Neural cell (in vitro differentiated cells): ENCODE results near the gene ENG. TPM values are rescaled to one million over a fixed set of nuclear protein-coding genes. Genes with fewer than 3 reads are reported as not detected.

Experiments
- H2AFZ ChIP-seq: fragments of 200-600, 300-800 bp; sonication (generic), shearing (Covaris generic); 2 replicates; pipeline ENCODE4 v1.6.0; 2014; ENCODE audit warnings: low read depth, mild to moderate bottlenecking, antibody characterized with exemption, low read length, moderate library complexity
- H3F3A ChIP-seq: fragments of 200-600 bp; shearing (Covaris generic); 2 replicates; pipeline ENCODE4 v1.6.1; 2016; ENCODE audit warnings: mild to moderate bottlenecking, moderate library complexity, mixed read lengths, antibody characterized with exemption, low read length; ENCODE audit not compliant: insufficient read depth, poor library complexity, severe bottlenecking
- H3K27ac ChIP-seq: fragments of 200-600, 300-800 bp; sonication (generic), shearing (Covaris generic); 2 replicates; pipeline ENCODE4 v1.5.1; 2014; ENCODE audit warnings: mild to moderate bottlenecking, low read length, moderate library complexity
- H3K27me3 ChIP-seq: fragments of 300-800, 200-600 bp; sonication (generic), shearing (Covaris generic); 2 replicates; pipeline ENCODE4 v1.6.0; 2014; ENCODE audit warnings: mild to moderate bottlenecking, low read depth, low read length, moderate library complexity; ENCODE audit not compliant: insufficient read depth
- H3K36me3 ChIP-seq: fragments of 300-800, 200-600 bp; sonication (generic), shearing (Covaris generic); 2 replicates; pipeline ENCODE4 v1.5.1; 2014; ENCODE audit warnings: mild to moderate bottlenecking, antibody characterized with exemption, low read length, moderate library complexity; ENCODE audit not compliant: insufficient read depth
- H3K4me2 ChIP-seq: fragments of 300-800, 200-600 bp; sonication (generic), shearing (Covaris generic); 2 replicates; pipeline ENCODE4 v1.6.0; 2014; ENCODE audit warnings: mild to moderate bottlenecking, low read length
- H3K4me3 ChIP-seq: fragments of 300-800, 200-600 bp; sonication (generic), shearing (Covaris generic); 2 replicates; pipeline ENCODE4 v1.5.1; 2014; ENCODE audit warnings: mild to moderate bottlenecking, low read length, moderate library complexity
- H3K79me2 ChIP-seq: fragments of 200-600 bp; shearing (Covaris generic); replicated peaks from 2 replicates; pipeline ENCODE4 v1.6.0; 2014; ENCODE audit warnings: mild to moderate bottlenecking, low read length, moderate library complexity; ENCODE audit not compliant: insufficient read depth
- H3K9ac ChIP-seq: fragments of 300-800, 200-600 bp; sonication (generic), shearing (Covaris generic); 2 replicates; pipeline ENCODE4 v1.6.1; 2016; ENCODE audit warnings: mild to moderate bottlenecking, low read length, mixed read lengths
- H3K9me2 ChIP-seq: fragments of 200-600 bp; shearing (Covaris generic); 2 replicates; pipeline ENCODE4 v1.6.1; 2016; ENCODE audit warnings: mild to moderate bottlenecking, low read length, mixed read lengths; ENCODE audit not compliant: insufficient read depth
- H3K9me3 ChIP-seq: fragments of 200-600, 300-800 bp; sonication (generic), shearing (Covaris generic); 2 replicates; pipeline ENCODE4 v1.6.1; 2016; ENCODE audit warnings: mild to moderate bottlenecking, mixed run types, low read length, moderate library complexity, mixed read lengths
- H4K20me1 ChIP-seq: fragments of 200-600 bp; shearing (Covaris generic); 2 replicates; pipeline ENCODE4 v1.6.1; 2016; ENCODE audit warnings: mild to moderate bottlenecking, mixed run types; ENCODE audit not compliant: insufficient read depth
- EP300 ChIP-seq: fragments of 450-650 bp; conservative IDR thresholded peaks from 2 replicates; pipeline ENCODE4 v1.6.1; 2014; ENCODE audit warnings: antibody characterized with exemption, mild to moderate bottlenecking, moderate library complexity; ENCODE audit not compliant: poor library complexity, severe bottlenecking
- EZH2 ChIP-seq: fragments of 200-600, 300-800 bp; shearing (Covaris generic), sonication (generic); IDR thresholded peaks from 2 replicates; pipeline ENCODE4 v1.6.1; 2014; ENCODE audit warnings: antibody characterized with exemption, low read length, borderline replicate concordance, mild to moderate bottlenecking; ENCODE audit not compliant: insufficient read depth, poor library complexity, severe bottlenecking
- MXI1 ChIP-seq: fragments of 450-650 bp; conservative IDR thresholded peaks from 2 replicates; pipeline ENCODE4 v1.6.1; 2014; ENCODE audit warnings: antibody characterized with exemption, mild to moderate bottlenecking; ENCODE audit not compliant: poor library complexity, severe bottlenecking
- POLR2AphosphoS5 ChIP-seq: IDR thresholded peaks from 2 replicates; pipeline ENCODE4 v1.6.1; 2012
- RAD21 ChIP-seq: fragments of 450-650 bp; conservative IDR thresholded peaks from 2 replicates; pipeline ENCODE4 v1.6.1; 2014; ENCODE audit warnings: antibody characterized with exemption, mild to moderate bottlenecking, moderate library complexity
- SMC3 ChIP-seq: fragments of 450-650 bp; conservative IDR thresholded peaks from 2 replicates; pipeline ENCODE4 v1.6.1; 2014; ENCODE audit warnings: antibody characterized with exemption, mild to moderate bottlenecking, moderate library complexity; ENCODE audit not compliant: poor library complexity
- TAF1 ChIP-seq: IDR thresholded peaks from 2 replicates; pipeline ENCODE4 v1.6.1; 2012; ENCODE audit warnings: low read depth
- polyA plus RNA-seq: library from polyadenylated mRNA; depleted of rRNA; stranded (reverse); fragments of >200 nt; gene quantifications from 2 replicates; pipeline ENCODE4 v1.2.3, GENCODE V29; 2014
- TF ChIP-seq, protein P1 (sequence below): IDR thresholded peaks from 2 replicates; pipeline ENCODE4 v1.6.1; 2012; ENCODE audit warnings: borderline replicate concordance
- TF ChIP-seq, protein P2 (sequence below): fragments of 450-650 bp; IDR thresholded peaks from 2 replicates; pipeline ENCODE4 v1.5.1; 2014; ENCODE audit warnings: antibody characterized with exemption, mild to moderate bottlenecking, moderate library complexity; ENCODE audit not compliant: poor library complexity, severe bottlenecking

Gene ENG
- polyA plus RNA-seq, 1 donor from 2014 or later = not detected

DNA sequence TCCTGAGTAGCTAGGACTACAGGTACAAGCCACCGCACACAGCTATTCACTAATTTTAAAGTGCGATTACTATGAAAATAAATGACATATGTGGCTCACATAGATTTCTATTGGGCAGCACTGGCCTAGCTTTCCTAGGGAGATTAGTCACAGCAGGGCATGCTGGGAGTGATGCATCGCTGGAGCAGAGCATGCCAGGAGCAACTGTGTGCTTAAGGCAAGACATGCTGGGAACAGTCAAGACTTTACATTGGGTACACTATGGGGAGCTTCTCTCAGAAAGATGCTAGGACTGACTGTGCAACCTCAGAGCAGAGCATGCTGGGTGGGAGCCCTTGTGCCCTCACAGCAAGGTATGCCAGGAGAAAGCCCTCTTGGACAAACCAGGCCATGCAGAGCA is 35.6 kb upstream of the ENG start:
- H2AFZ ChIP-seq = no peak overlapping the region
- no peaks in the 10 kb centered on the region for H3K27me3 ChIP-seq
- H3K79me2 ChIP-seq = no peaks in the 10 kb centered on the region
- H3K36me3 ChIP-seq = peaks cover 15% of the 10 kb centered on the region
- H3K9ac ChIP-seq = no peak overlapping the region
- TF ChIP-seq EP300 (no peak), SMC3 (no peak), MXI1 (no peak), POLR2AphosphoS5 (no peak), EZH2 (no peak), TAF1 (no peak)
- TF ChIP-seq, protein P1, sequence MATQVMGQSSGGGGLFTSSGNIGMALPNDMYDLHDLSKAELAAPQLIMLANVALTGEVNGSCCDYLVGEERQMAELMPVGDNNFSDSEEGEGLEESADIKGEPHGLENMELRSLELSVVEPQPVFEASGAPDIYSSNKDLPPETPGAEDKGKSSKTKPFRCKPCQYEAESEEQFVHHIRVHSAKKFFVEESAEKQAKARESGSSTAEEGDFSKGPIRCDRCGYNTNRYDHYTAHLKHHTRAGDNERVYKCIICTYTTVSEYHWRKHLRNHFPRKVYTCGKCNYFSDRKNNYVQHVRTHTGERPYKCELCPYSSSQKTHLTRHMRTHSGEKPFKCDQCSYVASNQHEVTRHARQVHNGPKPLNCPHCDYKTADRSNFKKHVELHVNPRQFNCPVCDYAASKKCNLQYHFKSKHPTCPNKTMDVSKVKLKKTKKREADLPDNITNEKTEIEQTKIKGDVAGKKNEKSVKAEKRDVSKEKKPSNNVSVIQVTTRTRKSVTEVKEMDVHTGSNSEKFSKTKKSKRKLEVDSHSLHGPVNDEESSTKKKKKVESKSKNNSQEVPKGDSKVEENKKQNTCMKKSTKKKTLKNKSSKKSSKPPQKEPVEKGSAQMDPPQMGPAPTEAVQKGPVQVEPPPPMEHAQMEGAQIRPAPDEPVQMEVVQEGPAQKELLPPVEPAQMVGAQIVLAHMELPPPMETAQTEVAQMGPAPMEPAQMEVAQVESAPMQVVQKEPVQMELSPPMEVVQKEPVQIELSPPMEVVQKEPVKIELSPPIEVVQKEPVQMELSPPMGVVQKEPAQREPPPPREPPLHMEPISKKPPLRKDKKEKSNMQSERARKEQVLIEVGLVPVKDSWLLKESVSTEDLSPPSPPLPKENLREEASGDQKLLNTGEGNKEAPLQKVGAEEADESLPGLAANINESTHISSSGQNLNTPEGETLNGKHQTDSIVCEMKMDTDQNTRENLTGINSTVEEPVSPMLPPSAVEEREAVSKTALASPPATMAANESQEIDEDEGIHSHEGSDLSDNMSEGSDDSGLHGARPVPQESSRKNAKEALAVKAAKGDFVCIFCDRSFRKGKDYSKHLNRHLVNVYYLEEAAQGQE = no peak
- TF ChIP-seq, protein P2, sequence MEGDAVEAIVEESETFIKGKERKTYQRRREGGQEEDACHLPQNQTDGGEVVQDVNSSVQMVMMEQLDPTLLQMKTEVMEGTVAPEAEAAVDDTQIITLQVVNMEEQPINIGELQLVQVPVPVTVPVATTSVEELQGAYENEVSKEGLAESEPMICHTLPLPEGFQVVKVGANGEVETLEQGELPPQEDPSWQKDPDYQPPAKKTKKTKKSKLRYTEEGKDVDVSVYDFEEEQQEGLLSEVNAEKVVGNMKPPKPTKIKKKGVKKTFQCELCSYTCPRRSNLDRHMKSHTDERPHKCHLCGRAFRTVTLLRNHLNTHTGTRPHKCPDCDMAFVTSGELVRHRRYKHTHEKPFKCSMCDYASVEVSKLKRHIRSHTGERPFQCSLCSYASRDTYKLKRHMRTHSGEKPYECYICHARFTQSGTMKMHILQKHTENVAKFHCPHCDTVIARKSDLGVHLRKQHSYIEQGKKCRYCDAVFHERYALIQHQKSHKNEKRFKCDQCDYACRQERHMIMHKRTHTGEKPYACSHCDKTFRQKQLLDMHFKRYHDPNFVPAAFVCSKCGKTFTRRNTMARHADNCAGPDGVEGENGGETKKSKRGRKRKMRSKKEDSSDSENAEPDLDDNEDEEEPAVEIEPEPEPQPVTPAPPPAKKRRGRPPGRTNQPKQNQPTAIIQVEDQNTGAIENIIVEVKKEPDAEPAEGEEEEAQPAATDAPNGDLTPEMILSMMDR = no peak
- no peak overlapping the region for H3K4me2 ChIP-seq
- no peaks in the 10 kb centered on the region for H3K9me3 ChIP-seq
- H3K4me3 ChIP-seq = no peak overlapping the region
- H3K27ac ChIP-seq = no peak overlapping the region
- no peaks in the 10 kb centered on the region for H4K20me1 ChIP-seq
- no peaks in the 10 kb centered on the region for H3F3A ChIP-seq
- H3K9me2 ChIP-seq = no peaks in the 10 kb centered on the region

DNA sequence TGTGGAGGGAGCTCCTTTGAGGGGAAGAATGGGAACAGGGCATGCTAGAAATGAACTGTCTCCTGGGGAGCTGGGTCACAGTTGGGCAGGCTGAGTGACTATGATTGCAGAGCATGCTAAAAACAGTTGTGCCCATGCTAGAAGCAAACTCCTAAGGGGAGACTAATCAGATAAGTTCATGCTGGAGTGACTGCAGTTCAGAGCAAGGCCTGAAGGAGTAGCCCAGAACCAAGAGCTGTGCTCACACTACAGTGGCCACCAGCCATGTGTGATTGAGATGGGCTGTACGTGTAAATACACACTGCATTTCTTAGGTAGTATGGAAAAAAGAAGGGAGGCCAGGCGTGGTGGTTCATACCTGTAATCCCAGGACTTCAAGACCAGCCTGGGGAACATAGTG is 33.3 kb upstream of the ENG start:
- H3K9me3 ChIP-seq = no peaks in the 10 kb centered on the region
- no peaks in the 10 kb centered on the region for H3K27me3 ChIP-seq
- H3K79me2 ChIP-seq = no peaks in the 10 kb centered on the region
- no peak overlapping the region for H3K9ac ChIP-seq
- no peak overlapping the region for H3K4me2 ChIP-seq
- no peak overlapping the region for H3K27ac ChIP-seq
- no peaks in the 10 kb centered on the region for H3K9me2 ChIP-seq
- no peaks in the 10 kb centered on the region for H3F3A ChIP-seq
- peaks cover 1% of the 10 kb centered on the region for H3K36me3 ChIP-seq
- no peak overlapping the region for H2AFZ ChIP-seq
- H4K20me1 ChIP-seq = no peaks in the 10 kb centered on the region
- H3K4me3 ChIP-seq = no peak overlapping the region
- TF ChIP-seq, protein P2 = no peak
- no peak for TF ChIP-seq TAF1
- no peak for TF ChIP-seq EZH2
- TF ChIP-seq, protein P1 = no peak
- TF ChIP-seq MXI1 = no peak
- no peak for TF ChIP-seq SMC3
- no peak for TF ChIP-seq RAD21
- TF ChIP-seq EP300 = no peak
- TF ChIP-seq POLR2AphosphoS5 = no peak
